GM18499 (cell line): ENCODE data around the gene TEAD2.

ENCODE experiments used
- ATAC-seq: cut with Tn5 transposase; IDR thresholded peaks from one replicate; pipeline ENCODE4 v1.9.1; 2021; ENCODE audit warnings: moderate number of reproducible peaks; ENCODE audit not compliant: insufficient read depth, unreplicated experiment

TEAD2 gene

DNA sequence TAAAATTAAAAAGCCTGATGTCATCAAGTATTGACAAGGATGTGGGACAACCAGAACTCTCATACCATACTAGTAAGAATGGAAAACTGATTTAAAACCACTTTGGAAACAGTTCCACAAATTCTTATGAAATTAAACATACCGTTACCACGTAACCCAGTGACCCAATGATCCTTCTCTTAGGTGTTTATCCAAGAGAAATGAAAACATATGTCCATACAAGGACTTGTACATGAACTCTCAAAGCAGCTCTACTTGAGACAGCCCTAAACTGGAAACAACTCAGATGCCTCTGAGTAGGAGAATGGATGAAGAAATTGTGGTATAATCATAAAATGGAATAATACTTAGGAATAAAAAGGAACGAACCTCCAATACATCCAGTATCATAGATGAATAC, 64.8 kb downstream of the TEAD2 start:
- no peak for ATAC-seq

DNA sequence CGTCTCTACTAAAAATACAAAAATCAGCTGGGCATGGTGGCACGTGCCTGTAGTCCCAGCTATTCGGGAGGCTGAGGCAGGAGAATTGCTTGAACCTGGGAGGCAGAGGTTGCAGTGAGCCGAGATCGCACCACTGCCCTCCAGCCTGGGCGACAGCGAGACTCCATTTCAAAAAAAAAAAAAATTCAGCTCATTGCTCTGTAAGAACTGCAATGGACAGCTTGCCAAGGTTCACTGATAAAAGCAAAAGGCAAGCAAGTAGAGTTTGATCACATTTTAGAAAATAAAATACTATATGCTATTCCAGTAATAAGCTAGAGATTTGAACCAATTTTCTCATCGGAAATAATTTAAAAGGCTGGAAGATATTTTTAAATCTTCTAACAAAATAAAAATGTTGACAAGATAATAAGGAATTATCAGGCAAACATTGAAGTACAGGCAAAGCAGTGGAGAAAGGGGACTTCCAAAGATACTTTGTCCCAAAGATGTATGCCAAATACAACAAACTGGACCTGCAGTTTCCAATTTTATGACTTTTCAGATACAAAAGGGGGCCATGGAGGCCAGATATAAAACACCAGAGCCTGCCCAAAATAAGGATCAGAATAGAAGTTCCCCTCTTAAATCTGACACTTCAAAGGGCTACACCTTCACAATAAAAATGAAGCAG, 66.9 kb downstream of the TEAD2 start:
- ATAC-seq: no peak

DNA sequence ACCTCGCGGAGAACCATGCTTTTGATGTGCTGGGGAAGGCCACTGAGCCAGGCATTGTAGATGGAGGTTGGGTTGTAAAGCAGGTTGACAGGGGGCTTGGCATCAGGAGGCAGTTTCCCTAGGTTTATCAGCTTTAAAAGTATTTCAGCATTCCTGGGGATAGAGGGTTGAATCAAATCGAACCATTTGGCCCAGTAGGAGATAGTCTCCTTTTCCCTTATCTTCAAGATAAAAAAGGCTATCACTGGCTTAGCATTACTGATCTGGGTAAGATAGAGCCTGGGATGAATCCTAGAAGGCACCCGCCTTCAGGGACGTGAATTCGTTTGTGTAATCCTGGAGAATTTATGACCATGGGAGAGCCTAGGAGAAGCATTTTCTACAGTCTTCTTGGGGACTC, 67.8 kb downstream of the TEAD2 start:
- ATAC-seq: no peak
